RWPE1 (cell line): ENCODE results near the gene COX6B2.

Source experiments
- CTCF ChIA-PET: fragments of 350-600 bp; sonication (Branson Sonifier 250); formaldehyde crosslinking; extraction: SDS; loops from one replicate; lab custom pipeline; 2021; lab: Yijun Ruan, JAX
- POLR2A ChIA-PET: fragments of 400-600 bp; formaldehyde crosslinking; extraction: SDS; loops from one replicate; lab custom pipeline; 2020; ENCODE audit warnings: antibody characterized with exemption; ENCODE audit not compliant: low non-redundant PET; lab: Yijun Ruan, JAX
- DNase-seq: peaks from one replicate; pipeline ENCODE4 v3.0.0; 2012; ENCODE audit warnings: low spot score
- H3K27ac ChIP-seq: fragments of 450-650 bp; 2 replicates; pipeline ENCODE4 v1.5.1; 2017
- TF ChIP-seq, protein P1 (sequence below): fragments of 450-650 bp; conservative IDR thresholded peaks from 2 replicates; pipeline ENCODE4 v1.5.1; 2017; ENCODE audit warnings: low read depth, mild to moderate bottlenecking

The COX6B2 gene

DNA sequence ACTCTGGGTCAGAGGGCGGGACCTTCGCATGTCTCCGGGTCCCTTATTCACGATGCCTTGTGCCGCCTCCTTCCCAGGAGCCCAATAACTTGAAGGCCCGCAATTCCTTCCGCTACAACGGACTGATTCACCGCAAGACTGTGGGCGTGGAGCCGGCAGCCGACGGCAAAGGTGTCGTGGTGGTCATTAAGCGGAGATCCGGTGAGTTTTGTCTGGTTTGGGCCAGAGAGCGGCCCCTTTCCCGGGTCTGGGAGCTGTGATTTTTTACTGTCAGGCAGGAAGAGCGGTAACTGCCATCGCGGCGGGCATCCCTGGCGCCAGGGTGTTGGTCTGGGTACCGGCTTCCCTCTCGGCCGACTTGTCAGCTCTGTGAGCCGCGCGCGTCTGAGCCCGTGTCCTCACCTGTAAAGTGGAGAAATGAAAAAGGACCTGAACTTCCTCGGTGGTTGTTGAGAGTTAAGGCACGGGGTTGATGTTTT lies 32.0 kb upstream of the COX6B2 start:
- H3K27ac ChIP-seq = peak overlapping the region; percentile 98
- TF ChIP-seq, protein P1, sequence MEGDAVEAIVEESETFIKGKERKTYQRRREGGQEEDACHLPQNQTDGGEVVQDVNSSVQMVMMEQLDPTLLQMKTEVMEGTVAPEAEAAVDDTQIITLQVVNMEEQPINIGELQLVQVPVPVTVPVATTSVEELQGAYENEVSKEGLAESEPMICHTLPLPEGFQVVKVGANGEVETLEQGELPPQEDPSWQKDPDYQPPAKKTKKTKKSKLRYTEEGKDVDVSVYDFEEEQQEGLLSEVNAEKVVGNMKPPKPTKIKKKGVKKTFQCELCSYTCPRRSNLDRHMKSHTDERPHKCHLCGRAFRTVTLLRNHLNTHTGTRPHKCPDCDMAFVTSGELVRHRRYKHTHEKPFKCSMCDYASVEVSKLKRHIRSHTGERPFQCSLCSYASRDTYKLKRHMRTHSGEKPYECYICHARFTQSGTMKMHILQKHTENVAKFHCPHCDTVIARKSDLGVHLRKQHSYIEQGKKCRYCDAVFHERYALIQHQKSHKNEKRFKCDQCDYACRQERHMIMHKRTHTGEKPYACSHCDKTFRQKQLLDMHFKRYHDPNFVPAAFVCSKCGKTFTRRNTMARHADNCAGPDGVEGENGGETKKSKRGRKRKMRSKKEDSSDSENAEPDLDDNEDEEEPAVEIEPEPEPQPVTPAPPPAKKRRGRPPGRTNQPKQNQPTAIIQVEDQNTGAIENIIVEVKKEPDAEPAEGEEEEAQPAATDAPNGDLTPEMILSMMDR = no peak
- DNase-seq = no peak
- CTCF ChIA-PET = interaction anchor here (0.6 to 0.8 kb wide), 2 partner anchors 39 to 94 kb away, joined by 3 to 4 read pairs; no protein-coding TSS in a partner anchor
- POLR2A ChIA-PET = interaction anchor here (1.2 kb wide), 1 partner anchor 14 kb away, joined by 3 read pairs; no protein-coding TSS in a partner anchor

DNA sequence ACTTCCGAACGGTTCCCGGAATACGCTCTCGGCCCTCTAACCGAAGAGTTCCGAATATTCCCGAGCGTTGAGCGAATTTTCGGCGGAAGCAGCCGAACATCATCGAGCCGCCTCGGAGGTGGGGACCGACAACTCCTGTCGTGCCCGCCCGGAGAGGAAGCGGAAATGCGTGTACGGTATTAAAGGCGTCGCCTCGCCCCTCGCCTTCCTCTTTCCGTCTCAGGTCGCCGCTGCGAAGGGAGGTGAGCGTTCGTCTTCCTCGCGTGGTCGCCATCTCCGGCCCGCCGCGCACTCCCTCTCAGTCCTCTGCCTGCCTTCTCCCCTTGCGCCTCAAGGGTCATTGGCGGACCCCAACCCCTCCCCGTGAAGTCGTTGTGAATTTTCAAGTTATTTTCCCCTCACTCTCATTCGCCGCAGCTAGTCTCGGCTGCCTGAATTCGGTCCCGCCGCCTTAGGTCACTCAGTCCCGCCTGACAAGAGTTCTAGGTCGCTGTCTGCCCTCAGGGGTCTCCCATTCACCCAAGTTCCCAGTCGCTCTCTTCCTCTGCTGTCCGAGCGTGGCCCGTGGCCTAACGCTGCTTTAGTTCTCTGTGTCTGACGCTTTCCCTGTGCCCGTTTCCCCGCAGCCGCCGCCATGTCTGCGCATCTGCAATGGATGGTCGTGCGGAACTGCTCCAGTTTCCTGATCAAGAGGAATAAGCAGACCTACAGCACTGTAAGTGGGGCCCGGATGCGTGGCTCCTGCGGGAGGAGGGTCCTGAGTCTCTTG lies 31.4 kb upstream of the COX6B2 start, which contains the start of gene RPL28:
TSS of gene RPL28 (plus strand) at position 209 of the 769 bp plus-strand sequence. CDS start at position 635, 426 bp downstream.
- CTCF ChIA-PET = no interaction called here
- DNase-seq = peak; percentile 91
- POLR2A ChIA-PET = interaction anchor here (1.2 kb wide), 1 partner anchor 13 kb away, joined by 3 read pairs; no protein-coding TSS in a partner anchor
- TF ChIP-seq, protein P1 = no peak
- peak within 1 kb of the TSS; percentile 98 for H3K27ac ChIP-seq

DNA sequence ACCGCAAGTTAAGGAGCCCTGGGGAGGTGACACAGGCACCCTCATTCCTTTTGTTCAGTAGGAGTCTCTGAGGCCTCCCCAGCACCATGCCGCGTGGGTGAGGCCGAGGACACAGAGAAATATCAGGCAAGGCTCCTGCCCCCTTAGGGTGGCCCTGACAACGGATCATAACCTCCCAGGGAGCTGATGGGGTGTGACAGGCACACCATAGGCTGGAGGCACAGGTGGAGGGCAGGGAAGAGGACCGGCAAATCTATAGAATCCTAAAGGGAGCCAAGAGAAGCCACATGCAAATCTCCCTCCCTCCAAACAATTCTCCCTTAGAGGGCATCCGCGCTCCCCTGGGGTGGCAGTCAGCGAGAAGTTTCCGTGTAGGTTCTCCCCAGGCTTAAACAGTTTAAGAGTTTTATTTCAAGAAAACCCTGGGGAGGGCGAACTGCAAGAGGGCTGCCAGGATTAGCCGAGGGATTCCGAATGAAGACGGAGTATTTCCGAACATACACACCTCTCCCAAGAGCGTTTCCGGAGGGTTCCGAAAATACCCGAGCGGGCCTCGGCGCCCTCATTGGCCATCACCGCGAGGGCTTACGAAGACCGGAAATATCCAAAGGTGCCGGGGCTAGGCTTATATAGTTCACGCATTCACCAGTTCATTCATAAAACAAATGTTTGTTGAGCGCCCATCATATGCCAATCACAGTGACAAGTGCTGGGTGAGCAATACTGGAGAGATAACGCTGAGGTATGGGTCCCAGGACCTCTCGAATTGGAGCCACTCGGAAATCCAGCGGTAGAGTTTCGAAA lies 30.6 kb upstream of the COX6B2 start:
- CTCF ChIA-PET = interaction anchor here (1.1 to 1.3 kb wide), 3 partner anchors 21 to 97 kb away, joined by 3 read pairs; no protein-coding TSS in a partner anchor
- TF ChIP-seq, protein P1 = no peak
- peak; percentile 89 for DNase-seq
- POLR2A ChIA-PET = interaction anchor here (0.6 to 1.7 kb wide), 4 partner anchors 17 to 84 kb away, joined by 3 to 9 read pairs (median 4); partner anchors contain the start of gene KMT5C
- peak overlapping the region; percentile 98 for H3K27ac ChIP-seq

DNA sequence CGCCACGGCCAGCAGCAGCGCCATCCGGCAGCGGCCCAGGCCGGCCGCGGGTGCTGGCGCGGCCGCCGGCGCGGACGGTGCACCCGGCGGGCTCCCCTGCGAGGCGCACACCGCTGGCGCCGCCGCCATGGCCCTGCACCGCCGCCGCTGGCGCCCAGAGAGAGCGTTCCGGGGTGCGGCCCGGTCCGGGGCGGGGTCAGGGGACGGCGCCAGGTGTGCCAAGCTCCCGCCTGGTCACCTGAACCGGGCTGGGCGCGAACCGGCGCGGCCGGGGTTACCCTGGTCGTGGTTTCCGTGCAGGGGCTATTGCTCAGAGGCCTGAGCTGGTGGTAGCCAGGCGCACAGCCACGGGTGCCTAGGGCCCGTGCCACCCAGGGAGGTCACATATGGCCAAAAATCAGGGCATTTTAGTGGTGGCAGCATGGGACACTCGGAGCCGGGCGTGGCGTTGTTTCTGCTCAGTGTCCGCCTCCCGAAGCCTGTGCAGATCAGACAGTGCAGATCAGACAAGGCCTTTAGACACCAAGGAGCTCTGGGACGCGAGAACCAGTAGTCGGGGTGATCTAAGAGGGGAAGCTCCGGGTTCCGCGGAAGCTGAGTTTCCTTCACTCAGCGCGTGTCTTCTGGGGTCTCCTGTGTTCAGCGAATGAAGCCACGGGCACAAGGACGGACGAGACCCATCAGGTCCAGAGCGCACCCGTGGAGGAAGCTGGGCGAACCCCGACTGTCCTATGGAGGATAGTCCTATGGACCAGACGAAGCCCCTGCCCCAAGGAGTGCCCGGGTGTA lies 29.8 kb upstream of the COX6B2 start, which contains the start of gene TMEM238:
TSS of gene TMEM238 (minus strand) at position 162 of the 789 bp plus-strand sequence. CDS start at position 129, 33 bp downstream.
- H3K27ac ChIP-seq = peak within 1 kb of the TSS; percentile 98
- POLR2A ChIA-PET = interaction anchor here (0.6 to 1.7 kb wide), 14 partner anchors 12 to 241 kb away, joined by 3 to 9 read pairs (median 4); partner anchors contain the start of genes HSPBP1, KMT5C and UBE2S
- DNase-seq = no peak
- CTCF ChIA-PET = interaction anchor here (0.5 to 2.0 kb wide), 14 partner anchors 15 to 294 kb away, joined by 3 to 21 read pairs (median 3); partner anchors contain the start of gene KMT5C
- TF ChIP-seq, protein P1 = peak; percentile 23; the same call in 1 of the 2 replicates

DNA sequence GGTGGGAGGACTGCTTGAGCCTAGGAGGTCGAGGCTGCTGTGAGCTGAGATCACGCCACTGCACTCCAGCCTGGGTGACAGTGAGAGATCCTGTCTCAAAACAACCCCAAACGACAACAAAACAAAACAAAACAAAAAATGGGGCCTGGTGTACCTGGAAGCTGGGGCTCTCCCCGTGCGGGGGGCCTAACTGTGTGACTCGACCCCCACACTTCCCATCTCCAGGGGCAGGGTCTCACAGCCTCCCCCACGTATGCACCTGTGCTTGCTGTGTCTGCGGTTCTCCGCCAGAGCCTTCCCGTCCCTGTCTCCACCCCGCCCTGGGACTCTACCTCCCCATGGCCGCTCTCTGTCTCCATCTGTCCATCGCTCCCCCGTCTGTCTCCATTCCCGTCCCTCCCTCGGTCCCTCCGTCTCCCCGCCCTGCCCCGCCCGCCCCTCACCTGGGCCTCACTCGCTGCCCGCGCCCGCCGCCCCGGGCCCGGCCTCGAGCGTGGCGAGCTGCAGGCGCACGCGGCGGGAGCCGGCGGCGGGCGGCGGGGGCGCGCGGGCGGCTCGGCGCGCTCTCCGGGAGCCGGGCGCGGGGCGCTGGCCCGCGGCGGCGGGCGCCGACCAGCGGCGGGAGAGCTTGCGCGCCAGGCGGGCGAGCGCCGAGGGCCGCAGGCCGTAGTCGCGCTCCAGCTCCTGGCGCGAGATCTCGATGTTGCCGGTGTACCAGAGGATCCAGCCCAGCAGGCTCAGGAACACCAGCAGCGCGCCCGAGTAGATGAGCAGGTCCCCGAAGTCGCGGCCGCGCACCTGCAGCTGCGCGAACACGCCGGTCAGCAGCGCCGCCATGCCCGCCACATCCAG lies 29.0 kb upstream of the COX6B2 start:
- H3K27ac ChIP-seq = peak overlapping the region; percentile 98
- POLR2A ChIA-PET = interaction anchor here (0.6 to 1.7 kb wide), 11 partner anchors 11 to 240 kb away, joined by 3 to 9 read pairs (median 4); partner anchors contain the start of genes HSPBP1, KMT5C and UBE2S
- CTCF ChIA-PET = interaction anchor here (0.5 to 2.0 kb wide), 15 partner anchors 14 to 293 kb away, joined by 3 to 21 read pairs (median 3); partner anchors contain the start of genes KMT5C and TMEM150B
- DNase-seq = no peak
- TF ChIP-seq, protein P1 = peak; percentile 59
